HG02943 (cell line): ENCODE results near the gene NFIC.
"Not testable (repeated sequence)": the region's sequence is repeated elsewhere in the genome, so short reads cannot be mapped to it uniquely, and the experiment has no call there.

ENCODE experiments used
- ATAC-seq: cut with Tn5 transposase; IDR thresholded peaks from one replicate; pipeline ENCODE4 v1.9.1; 2021; ENCODE audit warnings: mild to moderate bottlenecking, low read depth, moderate library complexity; ENCODE audit not compliant: unreplicated experiment

Gene NFIC

DNA sequence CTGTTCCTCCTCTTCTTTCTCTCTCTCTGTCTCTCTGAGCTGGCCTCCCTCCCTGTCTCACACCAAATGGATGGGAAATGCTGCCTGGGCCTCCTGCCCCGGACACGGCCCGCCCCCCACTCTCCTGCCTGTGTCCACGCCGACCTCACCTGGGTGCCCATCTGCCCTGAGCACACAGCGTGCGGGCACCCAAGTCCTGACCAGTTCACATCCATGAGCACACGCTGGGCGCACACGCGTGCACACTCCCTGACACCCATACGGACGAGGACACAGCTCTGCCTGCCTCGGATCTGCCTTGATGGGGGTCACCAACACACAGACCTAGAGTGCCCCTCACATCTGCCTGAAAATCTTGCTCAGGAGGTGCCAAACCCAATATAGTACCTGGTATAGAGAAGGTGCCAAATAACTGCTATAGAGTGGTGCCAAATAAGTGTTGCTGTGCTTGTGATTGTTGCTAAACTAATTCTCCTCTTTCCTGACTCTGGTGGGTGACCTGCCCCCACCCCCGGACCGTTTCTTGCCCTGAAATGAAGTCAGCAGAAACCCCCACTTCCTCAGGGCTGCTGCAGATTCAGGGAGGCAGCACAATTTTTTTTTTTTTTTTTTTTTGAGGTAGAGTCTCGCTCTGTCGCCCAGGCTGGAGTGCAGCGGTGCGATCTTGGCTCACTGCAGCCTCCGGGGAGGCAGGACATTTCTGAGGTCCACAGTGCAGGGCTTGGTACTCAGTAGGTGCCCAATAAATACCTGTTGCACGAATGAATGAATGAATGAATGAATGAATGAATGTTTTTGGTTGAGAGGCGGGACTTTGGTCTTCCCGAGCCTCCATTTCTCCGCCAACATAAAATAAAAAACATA lies 4.6 kb downstream of the NFIC start:
- ATAC-seq = no peak

DNA sequence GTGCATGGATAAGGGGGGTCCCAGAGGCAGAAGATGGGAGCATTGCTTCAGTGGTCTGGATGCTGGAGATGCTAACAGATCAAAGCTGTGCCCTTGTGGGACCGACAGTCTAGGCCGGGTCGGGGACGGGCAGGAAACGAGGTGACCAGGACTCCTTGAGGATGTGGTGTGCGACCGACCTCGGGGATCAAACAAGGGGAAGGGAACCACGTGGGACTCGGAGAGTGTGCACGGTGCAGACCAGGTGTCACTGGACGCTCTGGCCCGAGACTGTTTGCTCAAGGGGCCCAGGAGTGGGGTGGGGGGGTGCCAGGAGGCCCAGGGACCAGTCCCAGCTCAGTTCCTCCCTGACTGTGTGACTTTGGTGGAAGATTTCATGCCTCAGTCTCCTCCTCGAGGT lies 6.0 kb downstream of the NFIC start:
- no peak for ATAC-seq

DNA sequence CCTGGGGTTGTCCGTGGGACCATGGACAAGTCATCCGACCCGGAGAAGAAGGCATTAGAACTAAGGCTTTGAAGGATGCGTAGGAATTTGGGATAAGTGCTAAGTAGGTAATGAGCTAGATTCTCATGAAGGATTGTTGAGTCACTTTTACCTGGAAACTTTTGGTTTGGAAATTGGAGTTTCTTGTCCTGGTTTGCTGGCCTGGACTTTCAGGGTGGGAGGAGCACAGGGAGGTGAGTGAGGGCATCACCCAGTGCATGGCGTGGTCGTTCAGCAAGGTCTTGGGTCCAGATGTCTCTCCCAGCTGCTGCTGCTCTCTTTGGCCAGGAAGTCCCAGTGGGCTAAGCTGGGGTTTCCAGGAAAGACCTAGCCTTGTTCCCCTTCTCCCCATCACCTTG lies 7.6 kb downstream of the NFIC start:
- ATAC-seq = no peak

DNA sequence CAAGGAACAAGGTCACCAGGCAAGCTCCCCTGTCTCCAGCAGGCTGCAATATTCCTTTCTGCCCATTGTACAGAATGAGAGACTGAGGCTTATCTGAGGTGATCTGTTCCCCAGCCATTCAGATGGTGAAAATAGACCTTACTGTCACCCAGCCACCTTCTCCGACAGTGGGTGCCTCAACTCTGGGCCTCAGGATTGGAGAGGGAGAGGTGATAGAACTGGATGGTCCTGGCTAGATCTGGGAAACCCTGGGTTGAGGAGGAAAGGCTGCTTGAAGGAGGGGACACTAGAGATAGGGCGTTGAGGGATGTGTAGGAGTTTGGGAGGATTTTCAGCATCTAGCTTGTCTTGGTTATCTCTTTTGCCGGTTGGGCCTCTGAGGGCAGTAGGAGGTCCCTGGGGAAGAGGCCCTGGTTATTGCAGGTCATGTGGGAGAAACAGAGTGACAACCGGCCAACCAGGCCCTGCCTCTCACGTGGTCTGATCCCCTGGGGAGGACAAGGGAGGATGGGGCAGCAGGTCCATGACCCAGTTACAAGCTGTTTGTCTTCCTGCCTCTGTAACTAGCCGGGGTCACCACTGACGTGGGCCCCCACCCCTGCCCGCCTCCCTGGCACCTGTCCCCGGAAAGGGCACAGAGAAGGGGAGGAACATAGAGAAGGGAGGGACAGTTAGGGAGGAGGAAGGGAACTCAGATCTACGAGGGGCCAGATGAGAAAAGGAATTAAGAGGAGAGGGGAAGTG lies 8.2 kb downstream of the NFIC start:
- no peak for ATAC-seq

DNA sequence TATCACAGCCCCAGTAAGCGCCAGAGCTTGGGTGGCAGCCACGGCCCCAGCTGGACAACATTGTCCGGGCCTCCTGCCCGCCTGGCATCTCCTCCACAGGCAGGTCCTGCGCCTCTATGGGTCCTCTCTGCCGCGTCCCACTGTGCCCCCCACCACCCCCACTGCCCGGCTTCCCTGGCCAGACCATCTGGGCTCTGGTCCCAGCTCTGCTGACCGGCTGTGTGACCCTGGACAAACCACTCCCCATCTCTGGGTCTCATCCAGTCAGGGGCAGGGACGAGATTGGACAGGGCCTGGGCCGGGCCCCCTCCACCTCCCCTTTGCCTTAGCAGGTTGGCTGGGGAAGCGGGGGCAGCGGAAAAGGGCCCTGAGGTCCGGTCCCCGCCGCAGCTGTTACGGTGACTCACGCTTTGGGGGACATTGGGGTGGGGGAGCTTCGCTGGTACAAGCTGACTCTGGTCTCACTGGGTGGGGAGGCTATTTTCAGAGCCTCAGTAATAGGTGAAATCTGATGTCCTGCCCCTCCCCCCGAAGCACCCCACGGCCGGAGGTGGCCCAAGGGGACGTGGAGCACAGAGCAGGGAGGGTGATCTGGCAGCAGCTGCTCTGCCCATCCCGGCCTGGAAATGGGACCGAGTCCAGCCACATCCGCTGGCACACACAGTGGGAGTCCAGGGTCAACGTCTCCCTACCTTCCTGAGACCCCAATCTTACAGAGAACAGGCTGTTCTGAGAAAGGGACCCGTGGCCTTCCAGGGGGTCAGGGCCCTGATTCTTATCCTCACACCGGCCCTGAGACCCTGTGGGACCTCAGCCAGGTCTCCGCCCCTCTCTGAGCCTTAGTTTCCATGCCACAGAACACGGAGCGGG lies 9.1 kb downstream of the NFIC start:
- ATAC-seq = no peak

DNA sequence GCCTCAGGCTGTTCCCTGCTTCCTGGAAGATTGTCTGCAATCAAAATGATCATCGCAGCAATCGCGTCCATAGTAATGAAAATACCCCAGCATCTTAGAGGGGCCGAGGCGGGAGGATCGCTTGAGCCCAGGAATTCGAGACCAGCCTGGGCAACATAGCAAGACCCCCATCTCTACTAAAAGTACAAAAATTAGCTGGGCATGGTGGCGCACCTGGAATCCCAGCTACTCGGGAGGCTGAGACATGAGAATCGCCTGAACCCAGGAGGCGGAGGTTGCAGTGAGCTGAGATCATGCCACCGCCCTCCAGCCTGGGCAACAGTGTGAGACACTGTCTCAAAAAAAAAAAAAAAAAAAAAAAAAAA lies 9.7 kb downstream of the NFIC start:
- ATAC-seq = not testable (repeated sequence)

DNA sequence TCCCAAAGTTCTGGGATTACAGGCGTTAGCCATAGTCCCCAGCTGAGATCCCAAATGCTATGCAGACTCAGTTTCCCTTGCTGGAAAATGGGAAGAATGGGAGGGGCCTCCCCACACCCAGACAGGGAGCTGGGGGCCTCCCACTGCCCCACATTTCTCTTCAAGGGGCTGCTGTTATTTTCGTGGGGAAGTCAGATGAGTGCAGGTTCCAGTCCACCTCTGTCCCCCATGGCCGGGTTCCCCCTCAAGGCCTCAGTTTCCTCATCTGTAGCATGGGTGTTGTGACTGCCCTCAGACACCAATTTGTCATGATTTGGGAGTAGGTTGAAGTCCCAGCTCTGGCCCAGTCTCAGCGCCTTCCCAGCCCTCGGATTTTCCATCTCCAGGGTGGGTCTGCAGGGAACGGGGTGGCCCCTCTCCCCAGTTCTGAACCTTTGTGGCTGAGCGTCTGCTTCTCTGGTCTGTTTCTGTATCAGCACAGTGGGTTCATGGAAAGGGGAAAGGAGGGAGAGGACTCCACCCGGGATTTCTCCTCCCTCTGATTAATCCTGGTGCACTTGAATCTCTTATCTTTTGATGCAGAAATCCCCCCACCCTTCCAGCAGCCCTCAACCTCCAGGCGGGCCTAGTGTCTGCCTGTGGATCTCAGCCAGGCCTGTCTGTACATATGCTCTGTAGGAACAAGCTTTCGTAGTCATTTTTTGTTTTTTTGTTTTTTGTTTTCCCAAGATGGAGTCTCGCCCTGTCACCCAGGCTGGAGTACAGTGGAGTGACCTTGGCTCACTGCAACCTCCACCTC lies 12.2 kb downstream of the NFIC start:
- no peak for ATAC-seq

DNA sequence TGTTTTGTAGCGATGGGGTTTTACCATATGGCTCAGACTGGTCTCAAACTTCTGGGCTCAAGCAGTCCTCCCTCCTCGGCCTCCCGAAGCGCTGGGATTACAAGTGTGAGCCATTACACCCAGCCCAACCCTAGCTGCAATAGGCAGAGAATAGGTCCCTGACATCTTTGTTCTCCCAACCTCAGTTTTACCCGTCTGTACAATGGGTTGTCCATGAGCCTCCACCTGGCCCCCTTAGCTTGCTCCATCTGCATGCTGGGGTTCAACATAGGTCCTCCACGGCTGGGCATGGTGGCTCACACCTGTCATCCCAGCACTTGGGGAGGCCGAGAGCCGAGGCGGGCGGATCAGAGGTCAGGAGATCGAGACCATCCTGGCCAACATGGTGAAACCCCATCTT lies 14.4 kb downstream of the NFIC start:
- ATAC-seq = no peak

DNA sequence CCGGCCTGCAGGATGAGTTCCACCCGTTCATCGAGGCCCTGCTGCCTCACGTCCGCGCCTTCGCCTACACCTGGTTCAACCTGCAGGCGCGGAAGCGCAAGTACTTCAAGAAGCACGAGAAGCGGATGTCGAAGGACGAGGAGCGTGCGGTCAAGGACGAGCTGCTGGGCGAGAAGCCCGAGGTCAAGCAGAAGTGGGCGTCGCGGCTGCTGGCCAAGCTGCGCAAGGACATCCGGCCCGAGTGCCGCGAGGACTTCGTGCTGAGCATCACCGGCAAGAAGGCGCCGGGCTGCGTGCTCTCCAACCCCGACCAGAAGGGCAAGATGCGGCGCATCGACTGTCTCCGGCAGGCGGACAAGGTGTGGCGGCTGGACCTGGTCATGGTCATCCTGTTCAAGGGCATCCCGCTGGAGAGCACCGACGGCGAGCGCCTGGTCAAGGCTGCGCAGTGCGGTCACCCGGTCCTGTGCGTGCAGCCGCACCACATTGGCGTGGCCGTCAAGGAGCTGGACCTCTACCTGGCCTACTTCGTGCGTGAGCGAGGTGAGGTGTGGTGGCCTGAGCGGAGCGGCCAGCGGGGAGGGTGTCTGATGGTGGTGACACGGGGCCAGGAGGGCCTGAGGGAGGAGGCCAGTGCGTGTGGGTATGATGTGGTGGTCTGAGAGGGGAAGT lies 15.5 kb downstream of the NFIC start:
- ATAC-seq = no peak

DNA sequence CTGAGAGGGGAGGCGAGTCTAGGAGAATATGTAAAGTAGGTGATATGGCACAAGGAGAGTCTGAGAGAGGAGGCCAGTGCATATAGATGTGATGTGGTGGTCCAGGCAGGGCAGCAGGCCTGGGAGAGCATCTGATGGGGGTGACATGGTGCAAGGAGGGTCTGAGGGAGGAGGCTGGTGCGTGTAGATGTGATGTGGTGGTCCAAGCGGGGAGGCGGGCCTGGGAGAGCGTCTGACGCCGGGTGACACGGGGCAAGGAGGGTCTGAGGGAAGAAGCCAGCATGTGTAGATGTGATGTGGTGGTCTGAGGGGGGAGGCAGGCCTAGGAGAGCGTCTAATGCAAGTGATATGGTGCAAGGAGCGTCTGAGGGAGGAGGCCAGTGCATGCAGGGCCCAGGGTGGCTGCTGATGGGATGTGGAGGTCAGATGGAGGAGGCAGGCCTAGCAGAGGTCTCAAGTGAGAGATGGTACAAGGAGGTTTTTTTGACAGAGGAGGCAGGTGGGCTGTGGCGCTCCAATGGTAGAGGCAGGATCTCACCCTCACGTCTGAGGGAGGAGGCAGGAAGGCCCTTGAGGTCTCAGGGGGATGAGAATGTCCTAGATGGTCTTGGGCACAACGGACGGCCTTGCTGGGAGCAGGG lies 16.2 kb downstream of the NFIC start:
- no peak for ATAC-seq

DNA sequence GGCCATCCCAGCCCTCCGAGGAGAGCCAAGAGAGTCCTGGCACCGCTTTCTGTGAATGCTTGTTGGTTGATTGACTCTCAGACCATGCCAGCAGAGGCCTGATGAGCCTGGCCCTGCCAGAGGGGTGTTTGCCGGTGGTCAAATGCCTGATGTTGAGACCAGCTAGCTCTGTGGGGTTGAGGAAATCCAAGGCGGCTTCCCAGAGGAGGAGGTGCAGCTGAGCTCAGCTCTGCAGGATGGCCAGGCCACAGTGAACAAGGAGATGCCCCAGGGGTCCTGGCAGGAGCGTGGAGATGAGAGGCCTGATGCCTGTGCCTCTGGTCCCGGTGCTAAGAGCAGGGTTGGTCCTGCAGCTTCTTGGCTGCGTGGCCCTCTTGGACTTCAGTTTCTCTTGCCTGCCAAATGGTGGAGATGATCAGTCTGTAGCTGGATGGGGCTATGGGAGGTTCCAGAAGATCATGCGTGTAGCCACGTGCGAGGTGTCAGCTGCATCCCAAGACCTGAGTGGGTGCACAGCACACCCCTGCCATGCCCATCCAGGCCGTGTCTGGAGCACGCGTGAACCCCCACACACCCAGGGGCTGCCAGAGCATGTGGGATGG lies 16.8 kb downstream of the NFIC start:
- ATAC-seq = no peak

DNA sequence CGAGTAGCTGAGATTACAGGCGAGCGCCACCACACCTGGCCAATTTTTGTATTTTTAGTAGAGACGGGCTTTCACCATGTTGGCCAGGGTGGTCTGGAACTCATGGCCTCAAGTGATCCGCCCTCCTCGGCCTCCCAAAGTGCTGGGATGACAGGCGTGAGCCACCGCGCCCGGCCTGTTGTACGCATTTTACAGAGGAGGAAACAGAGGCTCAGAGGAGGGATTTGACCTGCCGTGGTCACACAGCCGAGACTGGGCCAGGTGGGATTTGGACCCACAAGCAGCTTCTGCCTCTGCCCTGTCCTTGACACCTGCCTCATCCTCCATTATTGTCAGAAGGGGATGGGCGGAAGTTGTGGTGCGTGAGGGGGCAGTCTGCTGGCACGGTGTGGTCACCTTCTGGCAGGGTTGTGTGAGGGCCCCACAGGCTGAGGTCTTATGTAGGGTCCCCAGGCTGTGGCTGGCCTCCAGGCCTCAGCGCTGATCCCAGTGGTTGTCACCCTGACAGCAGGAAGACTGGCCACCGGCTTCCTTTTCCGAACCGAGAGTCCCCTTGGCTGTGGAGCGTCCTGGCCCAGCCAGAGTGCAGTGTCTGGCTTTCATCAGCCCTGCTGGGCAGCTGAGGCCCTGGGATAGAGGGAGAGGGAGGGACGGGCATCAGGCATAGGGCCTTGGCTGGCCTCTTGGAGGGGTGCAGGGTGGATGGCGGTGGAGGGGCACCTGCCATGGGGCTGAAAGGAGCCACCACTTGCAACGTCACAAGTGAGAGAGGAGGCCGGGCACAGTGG lies 20.3 kb downstream of the NFIC start:
- ATAC-seq = no peak

DNA sequence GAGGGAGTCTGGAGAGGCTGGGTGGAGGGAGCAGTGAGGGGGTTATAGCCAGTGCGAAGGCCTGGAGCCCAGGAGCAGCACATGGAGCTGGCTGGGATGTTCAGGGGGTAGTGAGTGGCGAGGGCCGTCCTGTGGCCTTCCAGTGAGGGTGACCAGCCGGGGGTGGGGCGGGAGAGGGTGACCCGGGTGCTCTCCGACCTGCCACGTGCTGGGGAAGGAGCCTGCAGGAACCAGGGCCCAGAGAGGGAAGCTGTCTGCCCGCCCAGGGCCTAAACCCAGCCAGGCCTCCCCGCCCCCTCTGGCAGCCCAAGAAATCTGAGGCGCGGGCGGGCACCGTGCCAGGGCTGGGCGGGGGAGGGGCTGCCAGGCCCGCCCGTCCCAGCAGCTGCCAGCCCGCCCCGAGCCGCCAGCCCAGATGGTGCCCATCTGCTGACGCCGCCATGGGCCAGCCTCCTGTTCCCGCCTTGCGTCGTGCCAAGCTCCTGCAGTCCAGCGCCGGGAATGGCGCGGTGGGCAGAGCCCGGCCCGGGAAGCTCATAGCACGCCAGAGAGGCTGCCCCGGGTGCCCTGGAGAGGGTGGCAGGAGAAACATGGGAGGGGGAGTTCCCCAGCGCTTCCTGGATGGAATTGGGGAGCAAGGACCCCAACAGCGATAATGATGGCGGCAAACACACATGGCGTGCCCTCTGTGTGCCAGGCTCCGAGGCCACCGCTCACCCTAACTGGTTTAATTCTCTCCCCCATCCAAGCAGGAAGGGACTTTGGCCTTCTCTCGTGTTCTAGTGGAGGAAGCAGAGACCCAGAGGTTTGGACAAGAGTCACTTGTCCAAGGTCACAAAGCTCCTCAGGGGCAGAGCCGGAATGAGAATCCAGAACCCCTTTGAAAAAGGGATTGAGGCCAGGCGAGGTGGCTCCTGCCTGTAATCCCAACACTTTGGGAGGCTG lies 21.5 kb downstream of the NFIC start:
- ATAC-seq = no peak

DNA sequence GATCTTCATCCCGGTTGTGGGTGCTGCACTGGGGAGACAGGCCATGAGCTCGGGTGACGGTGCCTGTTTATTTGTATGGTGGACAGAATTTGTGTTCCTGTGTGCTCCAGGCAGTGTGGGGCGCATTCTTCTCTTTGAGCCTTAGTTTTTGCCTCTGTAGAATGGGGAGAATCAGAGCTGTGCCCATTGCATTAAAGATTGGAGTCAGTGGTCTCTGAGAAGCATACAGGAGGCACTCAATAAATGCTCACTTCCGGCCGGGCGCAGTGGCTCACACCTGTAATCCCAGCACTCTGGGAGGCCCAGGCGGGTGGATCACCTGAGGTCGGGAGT lies 23.0 kb downstream of the NFIC start:
- ATAC-seq = no peak

DNA sequence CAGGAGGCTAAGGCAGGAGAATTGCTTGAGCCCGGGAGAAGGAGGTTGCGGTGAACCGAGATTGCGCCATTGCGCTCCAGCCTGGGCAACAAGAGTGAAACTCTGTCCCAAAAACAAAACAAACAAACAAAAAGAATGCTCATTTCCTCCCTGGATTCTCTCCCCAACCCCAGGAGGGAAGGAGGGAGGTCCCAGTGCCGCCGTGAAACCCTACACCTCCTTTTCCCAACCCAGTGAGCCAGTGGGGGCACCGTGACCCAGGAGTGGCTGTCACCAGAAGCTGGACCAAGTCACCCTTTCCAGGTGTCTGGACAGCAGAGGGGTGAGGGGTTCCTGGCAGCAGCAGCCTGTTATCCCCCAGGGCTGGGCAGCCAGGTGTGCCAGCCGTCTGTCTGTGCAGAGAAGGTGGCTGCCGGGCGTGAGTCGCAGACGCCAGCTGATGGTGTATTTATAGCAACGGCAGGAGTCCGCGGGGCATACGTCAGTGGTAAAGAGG lies 23.5 kb downstream of the NFIC start:
- no peak for ATAC-seq

DNA sequence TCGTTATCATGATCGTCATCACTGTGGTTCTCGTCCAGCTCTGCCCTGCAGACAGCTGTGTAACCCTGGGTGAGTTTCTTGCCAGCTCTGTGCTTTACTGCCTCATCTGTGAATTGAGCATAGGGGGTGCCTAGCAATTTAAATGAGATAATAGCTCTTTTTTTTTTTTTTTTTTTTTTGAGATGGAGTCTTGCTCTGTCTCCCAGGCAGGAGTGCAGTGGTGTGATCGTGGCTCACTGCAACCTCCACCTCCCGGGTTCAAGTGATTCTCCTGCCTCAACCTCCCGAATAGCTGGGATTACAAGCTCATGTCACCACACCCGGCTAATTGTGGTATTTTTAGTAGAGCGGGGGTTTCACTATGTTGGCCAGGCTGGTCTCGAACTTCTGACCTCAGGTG lies 25.5 kb downstream of the NFIC start:
- not testable (repeated sequence) for ATAC-seq

DNA sequence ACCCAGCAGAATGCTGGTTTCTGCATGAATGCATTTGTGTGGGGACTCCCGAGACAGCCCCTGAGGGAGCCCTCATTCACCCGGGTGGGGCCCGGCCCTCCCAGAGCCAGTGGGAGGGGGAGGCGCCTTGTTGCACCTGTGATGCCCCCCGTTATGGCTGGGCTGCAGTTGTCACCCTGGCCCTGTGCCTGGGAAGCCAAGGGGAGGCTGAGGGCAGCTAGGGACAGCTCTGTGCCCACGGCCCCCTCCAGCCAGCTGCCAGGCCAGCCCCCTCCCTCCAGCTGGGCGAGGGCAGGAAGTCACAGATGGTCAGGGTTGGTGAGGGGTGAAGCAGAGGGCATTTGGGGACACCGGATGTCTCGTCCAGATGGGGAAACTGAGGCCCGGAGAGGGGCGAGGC lies 26.1 kb downstream of the NFIC start:
- ATAC-seq = no peak
